Esophagus muscularis mucosa (tissue), 3 donors: ENCODE data around the gene PIK3R3.

Experiments used
- POLR2A ChIP-seq: fragments of 450-650 bp; IDR thresholded peaks from one replicate; pipeline ENCODE4 v1.6.1; 2017; ENCODE audit warnings: antibody characterized with exemption, moderate library complexity, mild to moderate bottlenecking, low read depth
- POLR2AphosphoS5 ChIP-seq, 2 donors: sonication (generic); formaldehyde crosslinking; IDR thresholded peaks; one replicate each; pipeline ENCODE4 v1.6.1; 2017; ENCODE audit warnings: antibody characterized with exemption in 2 of 2
- TF ChIP-seq, protein P1 (sequence below), 3 experiments: fragments of 200-600 bp in 2 of 3; fragments of 450-650 bp in 1 of 3; sonication (generic) in 2 of 3; IDR thresholded peaks; one replicate each; pipeline ENCODE4 v1.5.1; 2017 to 2019; ENCODE audit warnings: antibody characterized with exemption in 3 of 3, mild to moderate bottlenecking in 2 of 3, moderate library complexity in 1 of 3

- TF ChIP-seq, protein P1, sequence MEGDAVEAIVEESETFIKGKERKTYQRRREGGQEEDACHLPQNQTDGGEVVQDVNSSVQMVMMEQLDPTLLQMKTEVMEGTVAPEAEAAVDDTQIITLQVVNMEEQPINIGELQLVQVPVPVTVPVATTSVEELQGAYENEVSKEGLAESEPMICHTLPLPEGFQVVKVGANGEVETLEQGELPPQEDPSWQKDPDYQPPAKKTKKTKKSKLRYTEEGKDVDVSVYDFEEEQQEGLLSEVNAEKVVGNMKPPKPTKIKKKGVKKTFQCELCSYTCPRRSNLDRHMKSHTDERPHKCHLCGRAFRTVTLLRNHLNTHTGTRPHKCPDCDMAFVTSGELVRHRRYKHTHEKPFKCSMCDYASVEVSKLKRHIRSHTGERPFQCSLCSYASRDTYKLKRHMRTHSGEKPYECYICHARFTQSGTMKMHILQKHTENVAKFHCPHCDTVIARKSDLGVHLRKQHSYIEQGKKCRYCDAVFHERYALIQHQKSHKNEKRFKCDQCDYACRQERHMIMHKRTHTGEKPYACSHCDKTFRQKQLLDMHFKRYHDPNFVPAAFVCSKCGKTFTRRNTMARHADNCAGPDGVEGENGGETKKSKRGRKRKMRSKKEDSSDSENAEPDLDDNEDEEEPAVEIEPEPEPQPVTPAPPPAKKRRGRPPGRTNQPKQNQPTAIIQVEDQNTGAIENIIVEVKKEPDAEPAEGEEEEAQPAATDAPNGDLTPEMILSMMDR (IDR thresholded peaks at IDR 0.05) = no peak
- TF ChIP-seq POLR2A (no peak), POLR2AphosphoS5 (IDR thresholded peaks at IDR 0.05) (no peak)
These were observed 78.7 kb downstream of the PIK3R3 start for GRCh38 chr1:46053734-46054133.
